Gastrocnemius medialis (tissue), 4 donors: ENCODE results near the gene TP53RK. TPM values are rescaled to one million over a fixed set of nuclear protein-coding genes. Genes with fewer than 3 reads are reported as not detected.

Experiments used
- ATAC-seq, 2 donors: fragments of 150-250 bp; one replicate each; pipeline ENCODE4 v1.9.1; 2016
- DNase-seq, 2 donors: peaks; one replicate each; pipeline ENCODE4 v3.0.0-alpha.2; 2019
- H3K27ac ChIP-seq, 4 donors: fragments of 200-600 bp; sonication (generic); 1 replicate in 1 of 4; 2 replicates in 3 of 4; pipeline ENCODE4 v1.5.1; 2016 to 2018; ENCODE audit warnings: mild to moderate bottlenecking in 2 of 4, moderate library complexity in 1 of 4
- H3K27me3 ChIP-seq, 3 donors: fragments of 200-600 bp; sonication (generic) in 2 of 3; 1 replicate in 1 of 3; 2 replicates in 2 of 3; pipeline versions ENCODE4 v1.5.1 to v1.6.0; 2016 to 2019; ENCODE audit warnings: mild to moderate bottlenecking in 1 of 3, moderate library complexity in 1 of 3
- H3K36me3 ChIP-seq, 2 donors: fragments of 200-600 bp; sonication (generic) in 1 of 2; one replicate each; pipeline ENCODE4 v1.5.1; 2017 to 2018
- H3K4me1 ChIP-seq, 2 donors: fragments of 200-600 bp; sonication (generic) in 1 of 2; one replicate each; pipeline ENCODE4 v1.5.1; 2016 to 2017; ENCODE audit warnings: mild to moderate bottlenecking in 2 of 2
- H3K4me3 ChIP-seq, 4 donors: fragments of 200-600 bp; sonication (generic) in 3 of 4; 1 replicate in 1 of 4; 2 replicates in 3 of 4; pipeline ENCODE4 v1.5.1; 2016 to 2019; ENCODE audit warnings: mild to moderate bottlenecking in 2 of 4
- H3K9me3 ChIP-seq, 3 donors: fragments of 200-600 bp; sonication (generic) in 2 of 3; 1 replicate in 1 of 3; 2 replicates in 2 of 3; pipeline ENCODE4 v1.5.1; 2016 to 2019
- CTCF ChIP-seq, 5 experiments: fragments of 450-650 bp in 3 of 5; fragments of 200-600 bp in 2 of 5; sonication (generic) in 2 of 5; IDR thresholded peaks in 4 of 5; conservative IDR thresholded peaks in 1 of 5; 1 replicate in 4 of 5; 2 replicates in 1 of 5; pipeline ENCODE4 v1.5.1; 2016 to 2019; ENCODE audit warnings: antibody characterized with exemption in 5 of 5, mild to moderate bottlenecking in 3 of 5, moderate library complexity in 3 of 5
- POLR2A ChIP-seq, 2 donors: fragments of 450-650 bp; IDR thresholded peaks; one replicate each; pipeline ENCODE4 v1.6.1; 2017; ENCODE audit warnings: antibody characterized with exemption in 2 of 2, mild to moderate bottlenecking in 2 of 2, moderate library complexity in 2 of 2
- in situ Hi-C, 4 donors: fragments of 200-750 bp; cut with MboI; loops; one replicate each; pipeline versions ENCODE4 v1.15.0 to v1.8.0; 2017; ENCODE audit warnings: low sequenced_read_pairs in 4 of 4
- intact Hi-C: fragments of 100-400 bp; cut with DNase I; formaldehyde crosslinking; loops from one replicate; pipeline ENCODE4 v1.15.1; 2023; ENCODE audit warnings: low total_unique reads
- total RNA-seq, 4 donors: library from RNA; depleted of rRNA; stranded (reverse); fragments of >200 nt; gene quantifications; one replicate each; pipeline versions ENCODE4 v1.1.0 to v1.2.3, GENCODE V29; 2016

Gene TP53RK
- total RNA-seq, 4 donors from 2014 or later: 8.3 to 17.7 (median 10.9) TPM

DNA sequence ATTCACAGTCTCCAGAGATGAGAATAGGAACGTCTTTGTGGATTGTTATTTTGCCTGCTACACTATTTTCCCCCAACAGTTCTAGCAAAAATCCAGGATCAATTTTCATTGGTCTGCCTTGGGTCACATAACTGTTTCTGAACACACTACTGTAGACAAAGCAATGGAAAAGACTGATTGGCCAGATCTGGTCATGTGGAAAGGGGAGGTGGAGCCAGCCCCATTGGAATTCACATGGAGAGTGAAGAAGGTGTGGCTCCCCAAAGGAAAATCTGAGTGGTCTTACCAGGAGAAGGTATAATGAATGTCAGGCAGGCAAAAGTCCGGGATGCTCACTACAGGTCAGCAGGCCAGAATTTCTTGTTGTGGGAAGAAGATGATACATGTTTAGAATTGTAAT, 9.5 kb upstream of the TP53RK start:
- ATAC-seq (no peak), DNase-seq (no peak)
- intact Hi-C loops: no loop called here
- Histone ChIP-seq H3K9me3 (no peaks in the 10 kb centered on the region), H3K4me1 (no peaks in the 10 kb centered on the region), H3K27ac (no peak overlapping the region), H3K27me3 (peaks cover 0 to 10% (median 0%) of the 10 kb centered on the region in 3 donors), H3K36me3 (no peaks in the 10 kb centered on the region), H3K4me3 (no peak overlapping the region)
- in situ Hi-C loops: no loop called here
- TF ChIP-seq CTCF (IDR thresholded peaks at IDR 0.05 in 4 of 5, conservative IDR thresholded peaks at IDR 0.05 in 1 of 5) (no peak), POLR2A (IDR thresholded peaks at IDR 0.05) (no peak)

- TF ChIP-seq CTCF (IDR thresholded peaks at IDR 0.05 in 4 of 5, conservative IDR thresholded peaks at IDR 0.05 in 1 of 5): no peak
- no peak for TF ChIP-seq POLR2A (IDR thresholded peaks at IDR 0.05)
- Histone ChIP-seq H3K4me1 (no peaks in the 10 kb centered on the region), H3K4me3 (no peak overlapping the region), H3K27me3 (peaks cover 0 to 10% (median 0%) of the 10 kb centered on the region in 3 donors), H3K9me3 (no peaks in the 10 kb centered on the region), H3K27ac (no peak overlapping the region), H3K36me3 (no peaks in the 10 kb centered on the region)
- ATAC-seq: no peak
- in situ Hi-C loops (no loop called here), intact Hi-C loops (no loop called here)
- no peak for DNase-seq
Observed at GRCh38 chr20:46696791-46697279, 7.6 kb upstream of the TP53RK start.

- no peak for ATAC-seq
- Histone ChIP-seq H3K9me3 (no peaks in the 10 kb centered on the region), H3K27ac (no peak overlapping the region), H3K4me3 (no peak overlapping the region), H3K27me3 (peaks cover 0 to 6% (median 0%) of the 10 kb centered on the region in 3 donors), H3K36me3 (no peaks in the 10 kb centered on the region), H3K4me1 (no peaks in the 10 kb centered on the region)
- in situ Hi-C loops: no loop called here
- intact Hi-C loops: no loop called here
- no peak for DNase-seq
- TF ChIP-seq POLR2A (IDR thresholded peaks at IDR 0.05) (no peak), CTCF (IDR thresholded peaks at IDR 0.05 in 4 of 5, conservative IDR thresholded peaks at IDR 0.05 in 1 of 5) (no peak)
Observed at GRCh38 chr20:46695892-46696291, 6.6 kb upstream of the TP53RK start.

DNA sequence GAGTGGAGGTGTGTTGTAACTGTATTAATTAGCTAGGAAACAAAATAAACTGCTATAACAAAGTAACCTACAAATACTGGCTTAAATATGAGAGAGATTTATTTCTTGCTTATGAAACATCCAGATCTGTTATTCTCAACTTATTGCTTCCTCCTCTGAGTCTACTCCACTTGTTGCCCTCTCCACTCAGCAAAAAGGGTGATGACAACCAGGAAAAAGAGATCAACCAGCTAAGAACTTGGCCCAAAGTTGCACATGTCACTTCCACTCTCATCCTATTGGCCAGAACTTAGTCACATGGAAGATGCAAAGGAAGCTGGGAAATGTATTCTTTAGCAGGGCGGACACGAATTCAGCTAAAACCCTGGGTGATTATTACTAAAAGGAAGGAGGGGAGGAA, 5.2 kb upstream of the TP53RK start:
- Histone ChIP-seq H3K4me1 (peaks cover 3 to 6% of the 10 kb centered on the region in 2 donors), H3K36me3 (no peaks in the 10 kb centered on the region), H3K27me3 (no peaks in the 10 kb centered on the region), H3K9me3 (no peaks in the 10 kb centered on the region), H3K27ac (no peak overlapping the region), H3K4me3 (no peak overlapping the region)
- in situ Hi-C loops (no loop called here), intact Hi-C loops (no loop called here)
- ATAC-seq (peak in 1 of 2 donors; percentile 35), DNase-seq (no peak)
- no peak for TF ChIP-seq POLR2A (IDR thresholded peaks at IDR 0.05)
- TF ChIP-seq CTCF (IDR thresholded peaks at IDR 0.05 in 4 of 5, conservative IDR thresholded peaks at IDR 0.05 in 1 of 5): no peak

DNA sequence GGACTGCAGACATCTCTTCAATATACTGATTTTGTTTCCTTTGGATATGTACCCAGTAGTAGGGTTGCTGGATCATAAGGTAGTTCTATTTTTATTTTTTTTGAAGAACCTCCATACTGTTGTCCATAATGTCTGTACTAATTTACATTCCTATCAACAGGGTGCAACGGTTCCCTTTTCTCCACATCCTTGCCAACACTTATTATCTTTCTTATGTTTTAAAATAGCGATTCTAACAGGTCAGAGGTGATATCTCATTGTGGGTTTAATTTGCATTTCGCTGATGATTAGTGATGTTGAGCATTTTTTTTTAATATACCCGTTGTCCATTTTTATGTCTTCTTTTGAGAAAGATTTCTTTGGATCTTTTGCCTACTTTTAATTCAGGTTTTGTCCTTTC, 2.0 kb upstream of the TP53RK start:
- ATAC-seq (no peak), DNase-seq (no peak)
- intact Hi-C loops: no loop called here
- Histone ChIP-seq H3K4me1 (peaks cover 20 to 27% of the 10 kb centered on the region in 2 donors), H3K27me3 (no peaks in the 10 kb centered on the region), H3K9me3 (no peaks in the 10 kb centered on the region), H3K4me3 (no peak overlapping the region), H3K36me3 (no peaks in the 10 kb centered on the region), H3K27ac (no peak overlapping the region)
- no peak for TF ChIP-seq CTCF (IDR thresholded peaks at IDR 0.05 in 4 of 5, conservative IDR thresholded peaks at IDR 0.05 in 1 of 5)
- no peak for TF ChIP-seq POLR2A (IDR thresholded peaks at IDR 0.05)
- in situ Hi-C loops: no loop called here
